NCI-H2029 treated with DMSO at 0.1 percent for 48 hours (cell line): ENCODE measurements around the gene CELSR2.
"Not testable (repeated sequence)": the region's sequence is repeated elsewhere in the genome, so short reads cannot be mapped to it uniquely, and the experiment has no call there.

ENCODE experiments used
- DNase-seq: peaks from one replicate; lab custom pipeline; 2025; lab: John Stamatoyannopoulos, UW

CELSR2 gene

GRCh38 chr1:109277434-109278204 is 28.3 kb downstream of the CELSR2 start:
- DNase-seq: peak; percentile 14

- DNase-seq: no peak
Observed at GRCh38 chr1:109279615-109280278, 30.4 kb downstream of the CELSR2 start.

DNA sequence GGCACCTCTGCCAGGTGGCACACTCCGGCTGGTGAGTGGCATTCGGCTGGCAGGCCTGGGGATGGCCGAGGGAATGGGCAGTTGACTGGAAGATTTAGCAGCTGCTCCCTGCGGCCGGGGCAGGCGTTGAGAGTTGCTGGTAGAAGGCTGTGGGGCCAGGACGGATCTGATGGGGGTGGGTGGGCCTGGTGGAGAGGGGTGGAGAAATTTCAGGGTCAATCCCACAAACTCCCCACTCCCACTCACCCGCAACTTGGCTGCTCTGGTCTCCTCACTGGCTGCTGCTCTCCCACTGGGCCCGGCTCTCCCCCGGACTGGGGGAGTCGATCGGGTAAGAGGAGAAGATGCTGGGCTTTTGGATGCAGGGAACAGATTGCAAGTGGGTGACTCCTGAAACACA is 31.5 kb downstream of the CELSR2 start:
- DNase-seq: no peak

DNA sequence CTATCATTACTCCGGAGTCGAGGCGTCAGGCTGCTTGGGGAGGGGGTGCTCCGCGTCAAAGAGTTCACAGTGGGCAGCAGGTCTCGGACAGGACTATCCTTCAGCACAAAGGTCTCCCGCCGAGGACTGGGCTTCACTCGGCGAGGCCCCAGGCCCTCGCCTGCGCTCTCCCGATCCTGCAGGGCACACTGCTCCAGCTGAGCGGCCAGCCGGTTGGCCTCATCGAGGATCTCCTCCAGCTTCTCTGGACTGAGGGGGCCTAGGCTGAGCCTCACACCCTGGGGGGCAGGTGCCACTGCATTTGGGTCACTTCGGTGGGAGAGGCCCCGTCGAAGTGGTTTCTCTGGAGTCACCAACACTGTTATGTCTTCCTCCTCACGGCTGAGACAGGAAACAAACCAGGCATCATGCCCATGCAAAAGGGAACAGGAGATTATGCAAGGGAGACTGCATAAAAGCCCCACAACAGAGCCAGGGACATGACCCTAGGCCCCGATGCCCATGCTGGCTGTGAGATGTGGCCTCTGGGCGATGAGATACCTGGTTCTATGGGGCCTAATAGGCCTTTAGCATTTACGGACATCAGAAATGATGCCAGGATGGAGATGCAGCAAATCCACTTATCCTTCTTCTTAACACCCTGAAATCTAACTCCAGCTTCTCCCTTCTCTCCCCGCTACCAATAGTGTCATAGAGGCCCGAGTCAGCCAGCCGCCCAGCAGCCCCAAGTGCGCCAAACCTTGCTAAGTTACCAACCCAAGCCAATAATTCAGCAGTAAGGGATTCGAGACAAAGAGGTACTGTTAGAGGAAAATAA is 32.5 kb downstream of the CELSR2 start:
- no peak for DNase-seq

DNA sequence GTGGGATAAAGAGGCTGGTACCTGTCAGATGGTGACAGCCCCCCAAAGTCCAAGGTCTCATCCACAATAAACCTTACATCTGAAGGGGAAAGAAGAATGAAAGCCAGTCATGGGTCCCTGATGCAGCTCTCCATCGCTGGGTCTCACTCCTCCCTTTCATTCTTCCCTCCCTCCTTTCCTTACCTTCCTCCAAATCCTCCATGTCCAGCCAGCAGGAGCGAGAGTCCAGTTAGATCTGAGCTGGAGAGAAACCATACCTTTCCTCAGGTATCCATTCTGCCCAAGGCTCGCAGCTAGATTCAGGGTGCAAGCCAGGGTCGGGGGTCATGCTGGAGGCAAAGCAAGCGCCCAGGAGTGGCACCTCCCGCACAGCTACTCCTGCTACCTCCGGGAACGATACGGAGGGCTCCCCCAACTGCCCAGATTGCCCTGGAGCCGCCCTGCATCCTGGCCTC is 33.2 kb downstream of the CELSR2 start:
- DNase-seq: no peak

GRCh38 chr1:109282952-109283747 is 33.8 kb downstream of the CELSR2 start, which contains the start of gene PSRC1:
Gene PSRC1 (minus strand): TSS chr1:109283145.
- peak; percentile 93 for DNase-seq

- no peak for DNase-seq
Observed at GRCh38 chr1:109283748-109284600, 34.6 kb downstream of the CELSR2 start.

DNA sequence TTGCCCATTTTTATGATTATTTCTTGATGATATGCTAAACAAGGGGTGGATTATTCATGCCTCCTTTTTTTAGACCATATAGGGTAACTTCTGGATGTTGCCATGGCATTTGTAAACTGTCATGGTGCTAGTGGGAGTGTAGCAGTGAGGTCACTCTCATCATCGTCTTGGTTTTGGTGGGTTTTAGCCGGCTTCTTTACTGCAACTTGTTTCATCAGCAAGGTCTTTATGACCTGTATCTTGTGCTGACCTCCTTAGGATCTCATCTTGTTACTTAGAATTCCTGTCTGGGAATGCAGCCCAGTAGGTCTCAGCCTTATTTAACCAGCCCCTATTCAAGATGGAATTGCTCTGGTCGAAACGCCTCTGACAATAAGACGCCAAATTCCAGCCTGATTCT is 37.4 kb downstream of the CELSR2 start:
- DNase-seq: not testable (repeated sequence)

GRCh38 chr1:109290137-109290536 is 40.8 kb downstream of the CELSR2 start:
- DNase-seq: no peak

GRCh38 chr1:109290998-109291397 is 41.7 kb downstream of the CELSR2 start:
- DNase-seq: no peak

GRCh38 chr1:109292364-109292763 is 43.0 kb downstream of the CELSR2 start:
- no peak for DNase-seq

DNA sequence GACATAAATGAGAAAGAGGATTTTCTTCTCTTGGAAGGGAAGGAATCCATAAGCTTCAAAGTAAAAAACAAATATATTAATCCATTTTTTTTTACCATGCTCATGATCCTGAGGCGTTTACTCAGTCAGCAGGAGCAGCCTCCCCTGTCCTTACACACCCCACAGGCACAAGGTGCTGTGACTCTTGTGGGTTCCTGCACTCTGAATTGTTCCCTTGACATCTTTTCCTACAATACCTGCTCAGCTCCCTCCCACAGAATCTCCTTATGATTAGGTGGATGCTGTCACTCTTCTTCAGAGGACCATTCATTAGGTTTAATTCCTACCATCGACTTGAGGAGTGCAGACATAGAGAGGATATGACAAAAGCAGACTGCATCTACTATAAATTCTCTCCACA is 43.7 kb downstream of the CELSR2 start:
- DNase-seq: no peak

GRCh38 chr1:109294481-109294880 is 45.1 kb downstream of the CELSR2 start:
- no peak for DNase-seq

- DNase-seq: no peak
Observed at GRCh38 chr1:109295712-109296415, 46.5 kb downstream of the CELSR2 start.

DNA sequence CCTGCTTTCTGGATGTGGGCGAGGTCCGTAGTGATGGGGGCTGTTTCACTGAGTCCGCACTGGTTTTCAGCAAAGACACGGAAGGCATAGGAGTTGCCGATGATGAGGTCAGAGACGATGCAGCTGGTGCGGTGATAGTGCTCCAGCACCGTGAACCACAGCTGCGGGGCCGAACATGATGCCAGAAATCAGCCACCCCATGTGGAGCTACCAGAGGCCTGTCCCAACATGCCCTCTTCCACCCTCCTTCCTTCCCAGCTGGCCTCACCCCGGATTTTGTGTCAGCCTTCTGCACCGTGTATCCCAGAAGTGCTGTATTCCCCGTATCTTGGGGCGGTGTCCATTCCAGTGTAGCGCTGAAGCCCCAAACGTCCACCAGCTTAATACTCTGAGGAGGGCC is 47.4 kb downstream of the CELSR2 start:
- no peak for DNase-seq

DNA sequence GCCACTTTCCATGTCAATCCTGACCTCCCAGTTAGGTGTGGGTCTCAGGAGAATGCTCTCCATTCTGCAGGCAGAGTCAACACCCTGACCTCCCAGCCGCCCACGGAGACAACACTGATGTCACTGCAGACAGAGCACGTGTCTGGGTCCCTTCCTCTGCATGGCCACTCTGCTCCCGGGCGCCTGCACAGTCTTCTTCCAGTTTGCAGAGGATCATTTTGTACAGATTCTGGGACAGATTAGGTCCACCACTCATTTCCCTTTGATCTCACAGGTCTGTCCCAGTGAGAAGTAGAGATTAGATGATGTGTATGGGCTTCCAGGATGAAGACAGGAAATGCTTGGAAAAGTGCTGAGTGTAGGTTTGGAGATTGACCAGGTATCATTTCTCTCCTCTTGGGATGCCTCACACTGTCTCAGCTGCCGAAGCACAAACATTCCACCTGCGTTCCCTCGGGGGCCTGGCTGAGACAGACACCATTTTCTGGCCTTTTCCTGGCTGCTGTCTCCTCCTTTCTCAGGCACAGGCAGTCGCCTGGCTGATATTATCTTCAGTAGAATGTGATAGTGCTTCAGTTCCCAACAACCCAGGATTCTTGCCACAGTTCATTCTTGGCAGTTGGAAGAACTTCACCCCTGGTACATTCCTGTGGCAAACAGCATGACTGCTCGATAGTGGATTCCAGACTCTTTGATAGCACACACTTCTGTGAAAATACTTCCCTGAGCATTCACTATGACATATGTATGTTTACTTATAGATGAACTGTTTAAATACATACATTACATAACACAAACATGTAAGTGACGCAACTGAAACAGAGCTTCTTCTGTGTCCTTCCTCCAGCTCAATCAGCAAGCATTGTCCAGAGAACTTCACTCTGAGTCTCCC is 49.6 kb downstream of the CELSR2 start:
- DNase-seq: no peak

- no peak for DNase-seq
Observed at GRCh38 chr1:109299558-109300343, 50.4 kb downstream of the CELSR2 start.

- no peak for DNase-seq
Observed at GRCh38 chr1:109300650-109301151, 51.4 kb downstream of the CELSR2 start.
